ENCODE results near the gene CHST4. TPM values are rescaled to one million over a fixed set of nuclear protein-coding genes. Genes with fewer than 3 reads are reported as not detected.

Gene CHST4
- total RNA-seq, 4 donors from 2014 or later: 0.26 to 0.63 TPM; not detected in 2

GRCh38 chr16:71484006-71484893, 42.0 kb upstream of the CHST4 start:
- no peak for TF ChIP-seq CTCF (IDR thresholded peaks at IDR 0.05)
- peak; percentile 32 for TF ChIP-seq POLR2A (IDR thresholded peaks at IDR 0.05; ENCODE audit: low read depth)
- no peak for TF ChIP-seq EP300 (IDR thresholded peaks at IDR 0.05)
- peak; percentile 95 to 97 for TF ChIP-seq POLR2AphosphoS5 (IDR thresholded peaks at IDR 0.05)
- peak overlapping the region; percentile 93 to 98 (median 94) for H3K27ac ChIP-seq (replicated peaks in 1 of 4)
- peak overlapping the region; percentile 69 to 95 (median 83) for H3K4me3 ChIP-seq
- WGBS: 1% methylated on average over 24 of the region's 44 CpGs
- H3K9me3 ChIP-seq: no peaks in the 10 kb centered on the region
- H3K36me3 ChIP-seq: peaks cover 0 to 13% (median 0%) of the 10 kb centered on the region in 4 donors
- no peaks in the 10 kb centered on the region for H3K27me3 ChIP-seq
- peak; percentile 98 for DNase-seq (ENCODE audit: extremely low spot score)
- peaks cover 6 to 17% (median 16%) of the 10 kb centered on the region in 4 donors for H3K4me1 ChIP-seq
- intact Hi-C loops (cut with DNase I): loop anchor here (1.0 kb wide), 1 partner anchor 22 kb away; the partner anchor contains the start of gene ZNF23

GRCh38 chr16:71489122-71489521, 37.1 kb upstream of the CHST4 start, which contains the start of gene ZNF19:
TSS of gene ZNF19 (minus strand) at chr16:71489324. CDS start at chr16:71482114, 7,210 bp downstream.
- no peak within 1 kb of the TSS for H3K27ac ChIP-seq (replicated peaks in 1 of 4)
- intact Hi-C loops (cut with DNase I): no loop called here
- H3K4me3 ChIP-seq: no peak within 1 kb of the TSS
- H3K27me3 ChIP-seq: no peaks in the 10 kb centered on the region
- TF ChIP-seq POLR2AphosphoS5 (IDR thresholded peaks at IDR 0.05) (no peak), EP300 (IDR thresholded peaks at IDR 0.05) (no peak), CTCF (IDR thresholded peaks at IDR 0.05) (no peak), POLR2A (IDR thresholded peaks at IDR 0.05; ENCODE audit: low read depth) (no peak)
- DNase-seq (ENCODE audit: extremely low spot score): no peak
- 83% methylated on average over 21 of the region's 22 CpGs for WGBS
- no peaks in the 10 kb centered on the region for H3K9me3 ChIP-seq
- H3K4me1 ChIP-seq: peaks cover 0 to 5% (median 5%) of the 10 kb centered on the region in 4 donors
- no peaks in the 10 kb centered on the region for H3K36me3 ChIP-seq

- no peak for DNase-seq (ENCODE audit: extremely low spot score)
- Histone ChIP-seq H3K36me3 (no peaks in the 10 kb centered on the region), H3K27me3 (no peaks in the 10 kb centered on the region), H3K9me3 (no peaks in the 10 kb centered on the region), H3K4me3 (no peak overlapping the region), H3K4me1 (no peaks in the 10 kb centered on the region), H3K27ac (replicated peaks in 1 of 4) (no peak overlapping the region)
- TF ChIP-seq EP300 (IDR thresholded peaks at IDR 0.05): no peak
- no peak for TF ChIP-seq POLR2AphosphoS5 (IDR thresholded peaks at IDR 0.05)
- TF ChIP-seq POLR2A (IDR thresholded peaks at IDR 0.05; ENCODE audit: low read depth): no peak
- TF ChIP-seq CTCF (IDR thresholded peaks at IDR 0.05): no peak
- intact Hi-C loops (cut with DNase I): loop anchor here (5.0 kb wide), 1 partner anchor 38 kb away; no protein-coding TSS in a partner anchor
Observed at GRCh38 chr16:71490361-71490760, 35.9 kb upstream of the CHST4 start.

GRCh38 chr16:71491054-71491453, 35.2 kb upstream of the CHST4 start:
- H3K9me3 ChIP-seq: no peaks in the 10 kb centered on the region
- no peaks in the 10 kb centered on the region for H3K27me3 ChIP-seq
- DNase-seq (ENCODE audit: extremely low spot score): no peak
- no peaks in the 10 kb centered on the region for H3K36me3 ChIP-seq
- H3K4me3 ChIP-seq: no peak overlapping the region
- intact Hi-C loops (cut with DNase I): loop anchor here (5.0 kb wide), 1 partner anchor 39 kb away; no protein-coding TSS in a partner anchor
- TF ChIP-seq CTCF (IDR thresholded peaks at IDR 0.05) (no peak), POLR2A (IDR thresholded peaks at IDR 0.05; ENCODE audit: low read depth) (no peak), POLR2AphosphoS5 (IDR thresholded peaks at IDR 0.05) (no peak), EP300 (IDR thresholded peaks at IDR 0.05) (no peak)
- WGBS: 61% methylated on average over 3 of the region's 3 CpGs
- H3K27ac ChIP-seq (replicated peaks in 1 of 4): no peak overlapping the region
- H3K4me1 ChIP-seq: no peaks in the 10 kb centered on the region

Measured in esophagus muscularis mucosa (tissue), 4 donors.